ENCODE measurements around the gene MDN1.

GRCh38 chr6:89830170-89830809 lies 10.7 kb upstream of the MDN1 start:
- TF ChIP-seq RAD21 (IDR thresholded peaks at IDR 0.05 in 1 of 2, conservative IDR thresholded peaks at IDR 0.05 in 1 of 2; ENCODE audit: low read depth in 2 of 2, low read length in 2 of 2) (no peak), POLR2A (IDR thresholded peaks at IDR 0.05; ENCODE audit: control extremely low read depth in 1 of 2, low read depth in 2 of 2, low read length in 2 of 2) (no peak; a peak in 1 of 3 replicates), CTCF (IDR thresholded peaks at IDR 0.05; ENCODE audit: control extremely low read depth in 1 of 3, insufficient read depth in 1 of 3, low read depth in 1 of 3, low read length in 3 of 3) (no peak), CEBPB (IDR thresholded peaks at IDR 0.05; ENCODE audit: low read depth, low read length) (no peak), EZH2 (IDR thresholded peaks at IDR 0.05; ENCODE audit: low read depth, low read length, severe bottlenecking) (no peak), SIN3A (conservative IDR thresholded peaks at IDR 0.05 in 1 of 2, IDR thresholded peaks at IDR 0.05 in 1 of 2; ENCODE audit: low read depth in 1 of 2, low read length in 2 of 2) (no peak; a peak in 1 of 4 replicates), RNF2 (IDR thresholded peaks at IDR 0.05; ENCODE audit: borderline replicate concordance, low read depth, low read length, missing control alignments, poor library complexity, severe bottlenecking) (no peak), ATF2 (IDR thresholded peaks at IDR 0.05; ENCODE audit: low read length) (no peak), POLR2AphosphoS5 (IDR thresholded peaks at IDR 0.05; ENCODE audit: low read depth, low read length) (no peak; the same call in 1 of the 2 replicates), ASH2L (IDR thresholded peaks at IDR 0.05; ENCODE audit: low read length) (peak; percentile 18), NRF1 (IDR thresholded peaks at IDR 0.05; ENCODE audit: low read depth, low read length) (no peak), EP300 (IDR thresholded peaks at IDR 0.05; ENCODE audit: borderline replicate concordance in 1 of 2, low read depth in 2 of 2, low read length in 2 of 2) (no peak)
